GM21576 (cell line): ENCODE results near the gene CCDC194.

Source experiments
- ATAC-seq: cut with Tn5 transposase; IDR thresholded peaks from one replicate; pipeline ENCODE4 v1.9.1; 2021; ENCODE audit warnings: mild to moderate bottlenecking, moderate library complexity; ENCODE audit not compliant: unreplicated experiment

CCDC194 gene

GRCh38 chr19:17406046-17406886 is 12.3 kb upstream of the CCDC194 start:
- ATAC-seq = no peak

GRCh38 chr19:17405250-17406045 is 11.5 kb upstream of the CCDC194 start, which contains the start of gene BST2:
BST2 (minus strand) TSS chr19:17405630; CDS start chr19:17405575, 55 bp downstream.
- ATAC-seq = peak; percentile 81

GRCh38 chr19:17404621-17405249 is 10.7 kb upstream of the CCDC194 start:
- ATAC-seq = peak; percentile 9

- no peak for ATAC-seq
These were observed 10.0 kb upstream of the CCDC194 start for GRCh38 chr19:17404015-17404414.

- ATAC-seq = no peak
These were observed 9.2 kb upstream of the CCDC194 start for GRCh38 chr19:17402982-17403855.

GRCh38 chr19:17401628-17402027 is 7.6 kb upstream of the CCDC194 start:
- no peak for ATAC-seq

- no peak for ATAC-seq
These were observed 5.0 kb upstream of the CCDC194 start for GRCh38 chr19:17398902-17399527.

GRCh38 chr19:17394891-17395415 is 957 bp upstream of the CCDC194 start:
- no peak for ATAC-seq

GRCh38 chr19:17393002-17393401 is 994 bp downstream of the CCDC194 start:
- no peak for ATAC-seq

GRCh38 chr19:17391371-17392151 is 2.4 kb downstream of the CCDC194 start:
- ATAC-seq = no peak

GRCh38 chr19:17390665-17391370 is 3.2 kb downstream of the CCDC194 start:
- peak; percentile 83 for ATAC-seq

- ATAC-seq = no peak
These were observed 3.9 kb downstream of the CCDC194 start for GRCh38 chr19:17389957-17390664.

- no peak for ATAC-seq
These were observed 4.7 kb downstream of the CCDC194 start for GRCh38 chr19:17389288-17389687.

- ATAC-seq = no peak
These were observed 8.0 kb downstream of the CCDC194 start for GRCh38 chr19:17385878-17386611.

- ATAC-seq = no peak
These were observed 13.4 kb downstream of the CCDC194 start for GRCh38 chr19:17380426-17381138.

- ATAC-seq = no peak
These were observed 14.8 kb downstream of the CCDC194 start for GRCh38 chr19:17379221-17379631.
